NCI-H1417 (cell line): Measurements from ENCODE around the gene PLA2G4F.
A peak's percentile ranks its signal among the peaks of the same experiment; 100 is the strongest.

ENCODE experiments used
- DNase-seq, 3 experiments: peaks; one replicate each; lab custom pipeline; 2025; lab: John Stamatoyannopoulos, UW

Gene PLA2G4F

DNA sequence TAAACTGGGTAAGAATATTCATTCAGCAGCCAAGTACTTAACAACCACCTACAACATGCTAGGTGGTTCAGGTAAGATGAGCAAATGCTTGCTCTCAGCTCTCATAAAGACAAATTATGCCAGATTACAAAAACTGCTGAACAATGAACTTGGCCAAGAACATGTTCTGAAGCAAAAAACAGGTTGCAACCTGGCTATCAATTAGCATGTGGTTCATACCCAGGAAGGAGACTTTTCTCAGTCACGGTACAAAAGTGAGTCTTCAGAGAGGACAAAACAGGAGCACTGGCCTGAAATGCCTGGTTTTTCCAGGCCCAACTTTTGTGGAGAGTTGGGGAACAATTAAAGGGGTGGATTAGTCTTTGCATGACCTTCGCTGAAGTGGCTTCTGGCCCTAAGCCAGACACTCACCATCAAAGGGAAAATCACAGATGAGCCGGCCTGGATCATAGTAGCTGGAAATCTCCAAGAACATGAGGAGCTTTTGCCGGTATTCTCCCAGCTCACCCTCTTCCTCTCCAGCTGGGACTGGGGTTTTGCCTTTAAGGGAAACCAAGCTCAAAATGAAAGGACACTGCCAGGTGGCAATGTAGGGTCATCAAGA is 7.6 kb upstream of the PLA2G4F start:
- DNase-seq, result peak in 1 of 3 experiments; percentile 17

GRCh38 chr15:42163291-42163690 is 6.9 kb upstream of the PLA2G4F start:
- DNase-seq, result no peak

GRCh38 chr15:42160136-42160535 is 3.7 kb upstream of the PLA2G4F start:
- no peak for DNase-seq

GRCh38 chr15:42159381-42160015 is 3.1 kb upstream of the PLA2G4F start:
- DNase-seq, result peak in 1 of 3 experiments; percentile 15

GRCh38 chr15:42158941-42159340 is 2.5 kb upstream of the PLA2G4F start:
- DNase-seq, result no peak

GRCh38 chr15:42157981-42158765 is 1.7 kb upstream of the PLA2G4F start:
- no peak for DNase-seq

DNA sequence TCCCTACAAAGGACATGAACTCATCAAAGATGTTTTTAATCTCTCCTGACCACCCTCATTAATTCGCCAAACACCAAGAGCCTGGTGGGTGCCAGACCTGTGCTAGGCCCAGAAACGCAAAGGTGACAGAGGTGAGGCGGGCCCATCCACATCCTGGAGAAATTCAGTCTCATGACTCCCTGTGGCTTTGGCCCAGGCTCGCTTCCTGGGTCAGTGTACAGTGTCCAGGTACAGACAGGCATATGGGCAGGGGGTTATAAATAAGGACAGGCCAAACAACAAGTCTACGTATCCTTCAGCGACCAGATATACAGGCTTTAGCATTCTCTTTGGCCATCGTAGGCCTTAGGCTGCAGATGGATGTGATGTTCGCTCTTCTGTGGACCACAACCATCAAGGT is 945 bp upstream of the PLA2G4F start:
- no peak for DNase-seq

DNA sequence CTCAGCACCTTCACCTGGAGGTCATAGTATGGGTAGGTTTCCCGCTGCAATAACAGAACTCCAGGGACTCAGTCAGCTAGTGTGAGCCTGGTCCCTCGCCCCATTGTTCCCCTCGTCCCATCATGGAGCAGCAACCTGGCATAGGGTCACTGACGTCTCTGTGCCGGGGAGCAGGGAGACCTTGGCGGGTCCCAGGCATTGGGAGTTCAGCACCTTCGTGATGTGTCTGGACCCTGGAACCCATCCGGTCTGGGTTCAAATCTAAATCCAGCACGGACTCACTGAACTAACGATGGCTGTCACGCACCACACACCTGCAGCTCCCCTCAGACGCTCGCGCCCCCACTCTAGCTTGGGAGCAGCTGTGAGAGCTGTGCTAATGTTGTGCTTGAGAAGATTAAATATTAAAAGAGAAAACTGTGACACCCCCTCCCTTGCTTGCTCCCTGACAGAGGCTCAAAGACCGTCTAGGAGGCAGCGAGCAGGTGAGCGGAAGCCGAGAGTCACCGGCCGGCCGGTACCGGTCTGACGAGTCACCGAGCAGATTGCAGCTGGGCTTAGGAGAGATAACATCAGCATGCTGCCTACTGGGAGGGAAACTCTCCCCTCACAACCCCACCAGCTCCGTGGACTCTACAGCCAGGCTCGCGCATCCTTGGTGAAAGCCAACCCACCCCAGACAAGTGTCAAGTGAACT is 742 bp downstream of the PLA2G4F start:
- peak in 1 of 3 experiments; percentile 15 for DNase-seq

- no peak for DNase-seq
These were observed 1.5 kb downstream of the PLA2G4F start for GRCh38 chr15:42154956-42155355.

GRCh38 chr15:42154212-42154941 is 2.1 kb downstream of the PLA2G4F start:
- peak in 1 of 3 experiments; percentile 3 for DNase-seq

- no peak for DNase-seq
These were observed 2.6 kb downstream of the PLA2G4F start for GRCh38 chr15:42153874-42154211.

- no peak for DNase-seq
These were observed 3.3 kb downstream of the PLA2G4F start for GRCh38 chr15:42152921-42153698.

GRCh38 chr15:42152196-42152920 is 4.1 kb downstream of the PLA2G4F start:
- no peak for DNase-seq

GRCh38 chr15:42151736-42152135 is 4.7 kb downstream of the PLA2G4F start:
- no peak for DNase-seq

DNA sequence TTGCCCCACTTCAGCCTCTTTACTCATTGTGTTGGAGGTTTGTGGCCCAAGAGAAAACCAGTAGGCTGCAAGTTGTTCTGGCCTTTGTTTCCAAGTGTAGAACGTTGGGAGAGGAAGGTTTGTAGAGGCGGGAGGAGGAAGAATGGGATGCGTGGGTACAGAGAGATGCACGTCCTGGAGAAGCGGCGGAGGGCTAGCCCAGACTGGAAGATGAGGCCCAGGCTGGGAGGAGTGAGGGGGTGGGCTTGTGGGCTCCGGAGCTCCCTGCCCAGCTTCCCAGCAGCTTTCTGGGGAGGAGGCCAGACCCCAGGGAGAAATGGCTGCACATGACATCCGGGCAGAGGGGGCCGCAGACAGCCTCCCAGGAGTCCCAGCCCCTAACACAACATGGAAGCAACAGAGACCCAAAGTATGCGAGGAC is 5.3 kb downstream of the PLA2G4F start:
- no peak for DNase-seq

GRCh38 chr15:42150219-42150970 is 6.0 kb downstream of the PLA2G4F start:
- DNase-seq, result no peak

DNA sequence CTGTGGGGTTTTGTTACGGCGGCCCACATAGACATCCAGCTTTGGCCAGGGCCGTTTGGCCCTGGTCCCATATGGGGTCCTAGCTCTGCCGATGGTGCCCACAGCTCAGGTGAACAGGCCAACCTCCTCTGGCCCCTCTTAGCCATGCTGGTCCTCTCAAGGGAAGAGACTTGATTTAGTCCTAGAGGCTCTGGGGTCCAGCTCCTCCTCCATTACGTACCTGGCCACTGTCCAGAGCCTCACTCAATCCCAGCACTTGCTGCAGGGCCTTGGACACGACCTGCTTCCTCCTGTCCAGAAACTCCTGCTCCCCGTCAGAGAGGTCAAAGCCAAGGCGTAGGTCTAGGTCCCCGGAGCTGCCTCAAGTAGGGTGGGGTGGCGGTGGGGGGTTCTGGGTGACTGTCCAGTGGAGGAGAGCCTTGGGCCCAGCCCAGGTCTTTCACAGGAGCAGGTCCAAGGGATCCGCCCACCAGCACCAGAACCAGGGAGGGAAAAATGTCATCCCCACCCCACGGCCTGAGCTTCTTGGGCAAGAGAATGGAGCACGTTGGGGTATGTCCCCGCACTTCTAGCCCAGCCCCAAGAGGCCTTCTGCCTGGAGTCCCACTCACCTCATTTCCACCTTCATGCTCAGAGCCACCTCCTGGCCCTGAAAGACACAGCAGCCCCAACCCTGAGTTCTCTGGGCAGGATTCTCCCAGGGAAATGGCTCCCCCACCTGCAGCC is 6.8 kb downstream of the PLA2G4F start:
- DNase-seq, result no peak

GRCh38 chr15:42148808-42149492 is 7.5 kb downstream of the PLA2G4F start:
- DNase-seq, result no peak

DNA sequence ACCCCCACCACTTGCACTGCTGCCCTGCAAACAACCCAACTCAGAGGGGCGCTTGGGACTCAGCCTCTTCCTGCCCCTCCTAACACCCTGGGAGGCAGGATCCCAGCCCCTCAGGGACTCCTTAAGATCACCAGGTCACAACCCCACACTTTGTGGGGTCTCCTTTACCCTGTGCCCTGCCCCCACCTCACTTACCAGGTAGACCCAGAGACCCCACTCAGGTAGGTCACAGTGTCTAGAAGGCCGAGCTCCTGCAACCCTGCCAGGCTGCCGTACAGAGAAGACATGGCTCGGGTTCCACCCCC is 9.1 kb downstream of the PLA2G4F start:
- no peak for DNase-seq
